GM12878 (cell line): ENCODE measurements around the gene RALGAPB. TPM values are rescaled to one million over a fixed set of nuclear protein-coding genes. Genes with fewer than 3 reads are reported as not detected.

Experiments
- ATAC-seq: fragments of 200-7000 bp; cut with Tn5 transposase; 3 replicates; pipeline ENCODE4 v1.9.1; 2020; ENCODE audit warnings: mild to moderate bottlenecking, moderate library complexity
- BruUV-seq: library from RNA; stranded (reverse); fragments of 400-500 nt; replicated peaks from 2 replicates; lab custom pipeline; 2021; lab: Mats Ljungman, UMichigan
- CTCF ChIA-PET: fragments of 300-600 bp; sonication (Branson Sonifier 250); formaldehyde crosslinking; extraction: SDS; loops from one replicate; lab custom pipeline; 2021; ENCODE audit warnings: inconsistent platforms; lab: Yijun Ruan, JAX
- POLR2A ChIA-PET: fragments of 350-600 bp; formaldehyde crosslinking; extraction: SDS; loops from one replicate; lab custom pipeline; 2021; ENCODE audit warnings: inconsistent platforms; lab: Charles Lee
- RAD21 ChIA-PET: fragments of 300-600 bp; sonication (Branson Sonifier 250); formaldehyde crosslinking; loops from one replicate; lab custom pipeline; 2023; ENCODE audit warnings: antibody characterized with exemption; ENCODE audit not compliant: unreplicated experiment; lab: Charles Lee
- SMC1A ChIA-PET: fragments of 300-600 bp; sonication (Branson Sonifier 250); formaldehyde crosslinking; loops from one replicate; lab custom pipeline; 2023; ENCODE audit not compliant: unreplicated experiment, uncharacterized antibody; lab: Charles Lee
- DNase-seq: peaks from one replicate; pipeline ENCODE4 v3.0.0-alpha.2; 2011; ENCODE audit warnings: low read depth, low spot score
- FAIRE-seq: peaks from 3 replicates; lab custom pipeline; 2011; peaks lifted over from hg19 to GRCh38; lab: Jason Lieb, UNC
- H2AFZ ChIP-seq: 2 replicates; pipeline ENCODE4 v1.6.0; 2011; ENCODE audit warnings: low read depth, low read length, control low read depth; ENCODE audit not compliant: control insufficient read depth
- H3K27ac ChIP-seq: 2 replicates; pipeline ENCODE4 v1.5.1; 2011; ENCODE audit warnings: control low read depth; ENCODE audit not compliant: control insufficient read depth, insufficient read depth
- H3K27me3 ChIP-seq, 2 experiments: replicated peaks in 1 of 2; 2 replicates each; pipeline versions ENCODE4 v1.6.0 to v1.6.1; 2011; ENCODE audit warnings: low read length in 1 of 2; ENCODE audit not compliant: control insufficient read depth in 2 of 2, insufficient read depth in 2 of 2
- H3K36me3 ChIP-seq, 2 experiments: 2 replicates each; pipeline ENCODE4 v1.5.1; 2011; ENCODE audit warnings: low read length in 1 of 2; ENCODE audit not compliant: control insufficient read depth in 2 of 2, insufficient read depth in 2 of 2
- H3K4me1 ChIP-seq: 2 replicates; pipeline ENCODE4 v1.6.1; 2011; ENCODE audit warnings: mild to moderate bottlenecking, low read length, moderate library complexity, mixed read lengths; ENCODE audit not compliant: control insufficient read depth, insufficient read depth
- H3K4me2 ChIP-seq: 2 replicates; pipeline ENCODE4 v1.6.0; 2011; ENCODE audit warnings: control low read depth; ENCODE audit not compliant: control insufficient read depth, insufficient read depth
- H3K4me3 ChIP-seq: fragments of 200-600 bp; sonication (generic); 2 replicates; pipeline ENCODE4 v1.5.1; 2016
- H3K79me2 ChIP-seq: 2 replicates; pipeline ENCODE4 v1.6.0; 2011; ENCODE audit warnings: low read length; ENCODE audit not compliant: control insufficient read depth, insufficient read depth
- H3K9ac ChIP-seq: 2 replicates; pipeline ENCODE4 v1.8.0; 2011; ENCODE audit warnings: low read length, control low read depth, mixed read lengths; ENCODE audit not compliant: control insufficient read depth, insufficient read depth
- H3K9me3 ChIP-seq: replicated peaks from 3 replicates; pipeline ENCODE4 v1.5.1; 2011; ENCODE audit warnings: mild to moderate bottlenecking, low read length; ENCODE audit not compliant: control insufficient read depth, insufficient read depth
- H4K20me1 ChIP-seq: 2 replicates; pipeline ENCODE4 v1.6.0; 2011; ENCODE audit not compliant: control insufficient read depth, insufficient read depth
- BCL11A ChIP-seq: IDR thresholded peaks from 2 replicates; pipeline ENCODE4 v1.6.1; 2011; ENCODE audit warnings: low read depth, low read length
- BRCA1 ChIP-seq: IDR thresholded peaks from 2 replicates; pipeline ENCODE4 v1.6.1; 2011; ENCODE audit warnings: low read depth, low read length, improper control_type of control experiment
- EP300 ChIP-seq, 2 experiments: fragments of 150-350 bp in 1 of 2; IDR thresholded peaks; 2 replicates each; pipeline ENCODE4 v1.6.1; 2011 to 2012; ENCODE audit warnings: low read depth in 2 of 2, low read length in 2 of 2, borderline replicate concordance in 1 of 2, improper control_type of control experiment in 1 of 2, inconsistent platforms in 1 of 2; ENCODE audit not compliant: control insufficient read depth in 1 of 2
- ESRRA ChIP-seq: IDR thresholded peaks from 2 replicates; pipeline ENCODE4 v1.6.1; 2012; ENCODE audit warnings: mild to moderate bottlenecking, low read length, improper control_type of control experiment
- HCFC1 ChIP-seq: fragments of 150-350 bp; IDR thresholded peaks from 2 replicates; pipeline ENCODE4 v1.6.1; 2014; ENCODE audit warnings: low read length
- IKZF2 ChIP-seq, 2 experiments: fragments of 450-650 bp; IDR thresholded peaks; 2 replicates each; pipeline ENCODE4 v1.6.1; 2017; ENCODE audit warnings: mild to moderate bottlenecking in 2 of 2, moderate library complexity in 2 of 2
- KDM1A ChIP-seq: fragments of 200-600 bp; sonication (generic); IDR thresholded peaks from 2 replicates; pipeline ENCODE4 v1.6.1; 2016; ENCODE audit warnings: borderline replicate concordance
- MEF2B ChIP-seq: fragments of 450-650 bp; IDR thresholded peaks from 2 replicates; pipeline ENCODE4 v1.6.1; 2018; ENCODE audit warnings: mild to moderate bottlenecking, moderate library complexity; ENCODE audit not compliant: partially characterized antibody, poor library complexity, severe bottlenecking
- MYB ChIP-seq: fragments of 150-350 bp; IDR thresholded peaks from 2 replicates; pipeline ENCODE4 v1.6.1; 2014; ENCODE audit warnings: mild to moderate bottlenecking, low read depth, low read length, borderline replicate concordance
- NFIC ChIP-seq: IDR thresholded peaks from 2 replicates; pipeline ENCODE4 v1.6.1; 2012; ENCODE audit warnings: low read depth, mild to moderate bottlenecking, inconsistent platforms, low read length, moderate library complexity
- NRF1 ChIP-seq: conservative IDR thresholded peaks from 2 replicates; pipeline ENCODE4 v1.6.1; 2011; ENCODE audit warnings: mild to moderate bottlenecking, low read depth, low read length, improper control_type of control experiment
- PAX8 ChIP-seq: fragments of 450-650 bp; IDR thresholded peaks from 2 replicates; pipeline ENCODE4 v1.6.1; 2017; ENCODE audit warnings: mild to moderate bottlenecking, moderate library complexity
- PML ChIP-seq: IDR thresholded peaks from 2 replicates; pipeline ENCODE4 v1.6.1; 2012; ENCODE audit warnings: low read length, inconsistent platforms
- RAD51 ChIP-seq: fragments of 450-650 bp; IDR thresholded peaks from 2 replicates; pipeline ENCODE4 v1.6.1; 2016; ENCODE audit warnings: moderate library complexity, mild to moderate bottlenecking, inconsistent platforms
- TCF12 ChIP-seq: IDR thresholded peaks from 2 replicates; pipeline ENCODE4 v1.6.1; 2011; ENCODE audit warnings: low read depth, mild to moderate bottlenecking, low read length
- TCF3 ChIP-seq: IDR thresholded peaks from 2 replicates; pipeline ENCODE4 v1.6.1; 2012; ENCODE audit warnings: low read depth, mild to moderate bottlenecking, low read length, borderline replicate concordance; ENCODE audit not compliant: insufficient read depth
- TCF7 ChIP-seq: IDR thresholded peaks from 2 replicates; pipeline ENCODE4 v1.6.1; 2014; ENCODE audit warnings: antibody characterized with exemption, borderline replicate concordance
- WGBS: methylation state at CpG from one replicate; pipeline ENCODE4 v1.1.6; 2016; ENCODE audit warnings: low lambda C conversion rate; ENCODE audit not compliant: insufficient replicate concordance, insufficient coverage; ENCODE audit errors: missing lambda C conversion rate; 5-methylcytosine and 5-hydroxymethylcytosine counted together
- in situ Hi-C: fragments of 300-500 bp; cut with MboI; formaldehyde crosslinking; loops from 9 replicates; pipeline ENCODE4 v1.14.3; 2018; ENCODE audit warnings: mixed read lengths
- intact Hi-C: fragments of 100-400 bp; cut with micrococcal nuclease; formaldehyde crosslinking; loops from one replicate; pipeline ENCODE4 v1.14.2; 2022; ENCODE audit not compliant: unreplicated experiment
- polyA plus RNA-seq, 11 experiments: library from polyadenylated mRNA; depleted of rRNA in 4 of 11; unstranded in 6 of 11; stranded (reverse) in 5 of 11; fragments of >200 nt; fragmentation: Nextera tagmentation in 4 of 11; fragmentation: Illumina TruSeq in 1 of 11; extraction: Ambion mirVana in 4 of 11; extraction: Trizol in 1 of 11; gene quantifications; 1 replicate in 1 of 11; 2 replicates in 10 of 11; pipeline versions ENCODE4 v1.2.1 to v1.2.3, GENCODE V29; 2011 to 2016; ENCODE audit warnings: inconsistent platforms in 2 of 11, missing spikeins in 2 of 11, low read depth in 1 of 11
- total RNA-seq, 4 experiments: library from RNA; depleted of rRNA in 3 of 4; stranded (reverse); fragments of >200 nt in 3 of 4; fragmentation: Illumina TruSeq in 1 of 4; extraction: Trizol in 1 of 4; gene quantifications; 2 replicates each; pipeline versions ENCODE4 v1.2.1 to v1.2.3, GENCODE V29; 2013 to 2021
- TF ChIP-seq, protein P1 (sequence below): fragments of 450-650 bp; IDR thresholded peaks from 2 replicates; pipeline ENCODE4 v1.6.1; 2016; ENCODE audit warnings: mild to moderate bottlenecking
- TF ChIP-seq, protein P2 (sequence below): IDR thresholded peaks from 2 replicates; pipeline ENCODE4 v1.6.1; 2011; ENCODE audit warnings: mild to moderate bottlenecking, low read depth, low read length, moderate library complexity; ENCODE audit not compliant: insufficient replicate concordance

Gene RALGAPB
- total and polyA plus RNA-seq, 10 of the 15 experiments (the other 5 are each of a cell fraction or from before 2014, with no cell fraction given): 3.7 to 23.2 (median 15.5) TPM

DNA sequence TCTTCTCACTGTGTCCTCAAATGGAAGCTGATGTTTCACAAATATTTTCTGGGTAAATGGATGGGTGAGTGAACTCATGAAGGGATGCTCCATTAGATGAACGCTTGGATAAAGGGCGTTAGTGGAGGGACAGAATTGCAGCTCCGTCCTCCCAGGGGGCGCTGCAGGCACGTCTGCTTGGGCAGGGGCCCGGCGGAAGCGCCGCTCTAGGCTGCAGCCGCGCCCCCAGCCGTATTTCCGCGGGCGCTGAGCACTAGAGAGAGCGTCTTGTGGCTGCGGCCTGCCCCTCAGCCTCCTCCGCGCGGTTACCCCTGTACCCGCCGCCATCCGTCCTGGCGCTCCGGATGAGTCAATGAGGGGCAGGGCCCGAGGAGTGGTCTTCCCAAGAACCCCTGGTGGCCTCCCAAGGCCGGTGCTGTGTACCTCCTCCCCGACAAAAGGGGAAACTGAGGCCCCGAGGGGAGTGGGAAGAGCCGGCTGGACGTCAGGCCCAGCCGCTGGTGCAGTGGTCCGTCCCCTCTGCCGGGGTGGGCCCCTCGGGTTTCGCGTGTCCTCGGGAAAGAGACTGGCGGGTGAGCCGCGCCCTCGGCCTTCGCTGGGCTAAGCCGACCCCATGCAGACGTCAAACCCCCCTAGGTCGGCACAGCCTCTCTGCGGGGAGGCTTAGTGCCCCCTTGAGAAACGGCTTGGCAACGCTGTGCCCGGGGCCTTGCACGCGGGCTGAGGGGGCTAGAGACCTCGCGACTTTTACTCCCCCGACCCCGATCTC is 26.0 kb upstream of the RALGAPB start:
- Histone ChIP-seq H2AFZ (peak overlapping the region; percentile 87), H3K4me3 (peak overlapping the region; percentile 92), H3K9me3 (no peaks in the 10 kb centered on the region), H3K27me3 (no peaks in the 10 kb centered on the region), H3K36me3 (peaks cover 0 to 15% of the 10 kb centered on the region in 2 experiments; a peak in 1 of 4 replicates), H3K79me2 (peaks cover 23% of the 10 kb centered on the region), H3K27ac (peak overlapping the region; percentile 84), H3K9ac (peak overlapping the region; percentile 98), H4K20me1 (no peaks in the 10 kb centered on the region), H3K4me2 (peak overlapping the region; percentile 97), H3K4me1 (peaks cover 11% of the 10 kb centered on the region)
- ChIA-PET CTCF (interaction anchor here (0.6 to 5.3 kb wide), 17 partner anchors 9 to 592 kb away, joined by 3 to 112 read pairs (median 4); partner anchors contain the start of genes RALGAPB and SNHG17), RAD21 (interaction anchor here (0.9 to 3.3 kb wide), 5 partner anchors 11 to 303 kb away, joined by 3 to 11 read pairs (median 5); partner anchors contain the start of genes RALGAPB and SNHG17), POLR2A (interaction anchor here (0.6 to 4.0 kb wide), 6 partner anchors 9 to 26 kb away, joined by 3 to 45 read pairs (median 4); partner anchors contain the start of genes RALGAPB and SNHG17), SMC1A (interaction anchor here (1.2 to 6.1 kb wide), 5 partner anchors 9 to 74 kb away, joined by 3 to 27 read pairs (median 5); partner anchors contain the start of genes RALGAPB and SNHG17)
- in situ Hi-C loops: no loop called here
- DNase-seq: peak; percentile 56
- WGBS: 3% methylated on average over 45 of the region's 56 CpGs
- peak; percentile 80 for FAIRE-seq
- intact Hi-C loops: loop anchor here (1.0 to 5.0 kb wide), 3 partner anchors 11 to 301 kb away; partner anchors contain the start of genes ACTR5, RALGAPB and SNHG17
- TSS peak; percentile 76 for BruUV-seq
- ATAC-seq: peak; percentile 95
- peak; percentile 43; the same call in 1 of the 2 replicates for TF ChIP-seq BCL11A
- peak; percentile 37; the same call in 1 of the 2 replicates for TF ChIP-seq NFIC
- TF ChIP-seq TCF7: peak; percentile 71; the same call in 1 of the 2 replicates
- TF ChIP-seq ESRRA: peak; percentile 18; the same call in 1 of the 2 replicates
- TF ChIP-seq RAD51: no peak
- TF ChIP-seq, protein P1, sequence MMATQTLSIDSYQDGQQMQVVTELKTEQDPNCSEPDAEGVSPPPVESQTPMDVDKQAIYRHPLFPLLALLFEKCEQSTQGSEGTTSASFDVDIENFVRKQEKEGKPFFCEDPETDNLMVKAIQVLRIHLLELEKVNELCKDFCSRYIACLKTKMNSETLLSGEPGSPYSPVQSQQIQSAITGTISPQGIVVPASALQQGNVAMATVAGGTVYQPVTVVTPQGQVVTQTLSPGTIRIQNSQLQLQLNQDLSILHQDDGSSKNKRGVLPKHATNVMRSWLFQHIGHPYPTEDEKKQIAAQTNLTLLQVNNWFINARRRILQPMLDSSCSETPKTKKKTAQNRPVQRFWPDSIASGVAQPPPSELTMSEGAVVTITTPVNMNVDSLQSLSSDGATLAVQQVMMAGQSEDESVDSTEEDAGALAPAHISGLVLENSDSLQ: peak; percentile 71
- no peak; the same call in 1 of the 2 replicates for TF ChIP-seq NRF1
- TF ChIP-seq EP300 (IDR thresholded peaks at IDR 0.05; ENCODE audit: borderline replicate concordance in 1 of 2, control insufficient read depth in 1 of 2, low read depth in 2 of 2, low read length in 2 of 2): 0 out of 4 replicates have a peak, but pooled peaks of 1 of the 2 experiments have one; percentile 37
- peak; percentile 53 for TF ChIP-seq MEF2B
- TF ChIP-seq HCFC1: peak; percentile 82
- TF ChIP-seq KDM1A: no peak
- TF ChIP-seq, protein P2, sequence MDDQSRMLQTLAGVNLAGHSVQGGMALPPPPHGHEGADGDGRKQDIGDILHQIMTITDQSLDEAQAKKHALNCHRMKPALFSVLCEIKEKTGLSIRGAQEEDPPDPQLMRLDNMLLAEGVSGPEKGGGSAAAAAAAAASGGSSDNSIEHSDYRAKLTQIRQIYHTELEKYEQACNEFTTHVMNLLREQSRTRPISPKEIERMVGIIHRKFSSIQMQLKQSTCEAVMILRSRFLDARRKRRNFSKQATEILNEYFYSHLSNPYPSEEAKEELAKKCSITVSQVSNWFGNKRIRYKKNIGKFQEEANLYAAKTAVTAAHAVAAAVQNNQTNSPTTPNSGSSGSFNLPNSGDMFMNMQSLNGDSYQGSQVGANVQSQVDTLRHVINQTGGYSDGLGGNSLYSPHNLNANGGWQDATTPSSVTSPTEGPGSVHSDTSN: peak; percentile 43
- TF ChIP-seq PAX8: no peak
- no peak for TF ChIP-seq BRCA1
- 0 out of 2 replicates have a peak, but pooled peaks have one; percentile 16 for TF ChIP-seq MYB
- peak; percentile 83 for TF ChIP-seq TCF12
- TF ChIP-seq PML: peak; percentile 97; the same call in 1 of the 2 replicates
- TF ChIP-seq TCF3: 0 out of 2 replicates have a peak, but pooled peaks have one; percentile 70
- TF ChIP-seq IKZF2 (IDR thresholded peaks at IDR 0.05): peak; percentile 69 to 76
